ENCODE data around the gene ARHGAP10. TPM values are rescaled to one million over a fixed set of nuclear protein-coding genes. Genes with fewer than 3 reads are reported as not detected.

The ARHGAP10 gene
- total RNA-seq, 4 donors from 2014 or later = 153 to 404 (median 215) TPM

- H3K9me3 ChIP-seq = no peaks in the 10 kb centered on the region
- H3K27me3 ChIP-seq = no peaks in the 10 kb centered on the region
- peaks cover 0 to 34% (median 2%) of the 10 kb centered on the region in 3 donors for H3K4me1 ChIP-seq
- WGBS, 2 donors (ENCODE audit: low coverage in 1 of 2) = 0 to 4% methylated on average over 4 to 11 of the region's 38 CpGs
- no peak for TF ChIP-seq EP300 (IDR thresholded peaks at IDR 0.05)
- TF ChIP-seq POLR2A (IDR thresholded peaks at IDR 0.05) = no peak
- TF ChIP-seq CTCF (IDR thresholded peaks at IDR 0.05) = no peak
- no peak for TF ChIP-seq POLR2AphosphoS5 (IDR thresholded peaks at IDR 0.05)
- peak overlapping the region; percentile 80 to 97 (median 94) for H3K27ac ChIP-seq
- H3K36me3 ChIP-seq = no peaks in the 10 kb centered on the region
- peak overlapping the region; percentile 74 to 85 for H3K4me3 ChIP-seq
- ATAC-seq = peak; percentile 40
These were observed 789 bp downstream of the ARHGAP10 start for GRCh38 chr4:147732518-147733235.

- peak overlapping the region; percentile 80 to 97 (median 94) for H3K27ac ChIP-seq
- no peak for ATAC-seq
- H3K4me1 ChIP-seq = peaks cover 3 to 46% (median 3%) of the 10 kb centered on the region in 3 donors
- H3K36me3 ChIP-seq = no peaks in the 10 kb centered on the region
- WGBS, 2 donors (ENCODE audit: low coverage in 1 of 2) = 4 to 22% methylated on average over 3 to 4 of the region's 5 CpGs
- no peak for TF ChIP-seq EP300 (IDR thresholded peaks at IDR 0.05)
- peak; percentile 28 to 43 for TF ChIP-seq POLR2A (IDR thresholded peaks at IDR 0.05)
- TF ChIP-seq CTCF (IDR thresholded peaks at IDR 0.05) = peak in 1 of 4 experiments; percentile 16
- peak; percentile 45 for TF ChIP-seq POLR2AphosphoS5 (IDR thresholded peaks at IDR 0.05)
- no peaks in the 10 kb centered on the region for H3K9me3 ChIP-seq
- no peaks in the 10 kb centered on the region for H3K27me3 ChIP-seq
- H3K4me3 ChIP-seq = peak overlapping the region; percentile 74 to 85
These were observed 1.9 kb downstream of the ARHGAP10 start for GRCh38 chr4:147733716-147734344.

- Histone ChIP-seq H3K27me3 (no peaks in the 10 kb centered on the region), H3K27ac (peak overlapping the region; percentile 80 to 97 (median 94)), H3K36me3 (no peaks in the 10 kb centered on the region), H3K4me1 (peaks cover 3 to 51% (median 3%) of the 10 kb centered on the region in 3 donors), H3K9me3 (no peaks in the 10 kb centered on the region), H3K4me3 (peak overlapping the region; percentile 74 to 85)
- no peak for TF ChIP-seq EP300 (IDR thresholded peaks at IDR 0.05)
- TF ChIP-seq POLR2AphosphoS5 (IDR thresholded peaks at IDR 0.05) = no peak
- no peak for TF ChIP-seq CTCF (IDR thresholded peaks at IDR 0.05)
- no peak for TF ChIP-seq POLR2A (IDR thresholded peaks at IDR 0.05)
- WGBS, 2 donors (ENCODE audit: low coverage in 1 of 2) = 30 to 41% methylated on average over 3 of the region's 3 CpGs
- no peak for ATAC-seq
These were observed 2.6 kb downstream of the ARHGAP10 start for GRCh38 chr4:147734496-147734895.

GRCh38 chr4:147735413-147736301 is 3.8 kb downstream of the ARHGAP10 start:
- Histone ChIP-seq H3K36me3 (no peaks in the 10 kb centered on the region), H3K27ac (peak overlapping the region; percentile 80 to 97 (median 94)), H3K27me3 (no peaks in the 10 kb centered on the region), H3K9me3 (no peaks in the 10 kb centered on the region), H3K4me3 (peak overlapping the region; percentile 74 to 85), H3K4me1 (peaks cover 3 to 62% (median 3%) of the 10 kb centered on the region in 3 donors)
- no peak for ATAC-seq
- 55 to 56% methylated on average over 5 to 6 of the region's 6 CpGs for WGBS, 2 donors (ENCODE audit: low coverage in 1 of 2)
- TF ChIP-seq CTCF (IDR thresholded peaks at IDR 0.05) (no peak), EP300 (IDR thresholded peaks at IDR 0.05) (no peak), POLR2A (IDR thresholded peaks at IDR 0.05) (no peak), POLR2AphosphoS5 (IDR thresholded peaks at IDR 0.05) (no peak)

All from gastroesophageal sphincter (tissue), 4 donors.